Tibial artery (tissue), 4 donors: Measurements from ENCODE around the gene FAM120AOS.

Experiments used
- DNase-seq, 2 donors: peaks; one replicate each; pipeline ENCODE4 v3.0.0-alpha.2; 2019
- H3K27ac ChIP-seq, 2 donors: fragments of 200-600 bp; sonication (generic) in 1 of 2; 1 replicate in 1 of 2; 2 replicates in 1 of 2; pipeline ENCODE4 v1.5.1; 2018 to 2019; ENCODE audit warnings: mild to moderate bottlenecking in 1 of 2
- H3K27me3 ChIP-seq, 2 donors: fragments of 200-600 bp; sonication (generic) in 1 of 2; one replicate each; pipeline versions ENCODE4 v1.5.1 to v1.6.0; 2016 to 2019
- H3K36me3 ChIP-seq, 3 donors: fragments of 200-600 bp; sonication (generic) in 2 of 3; one replicate each; pipeline ENCODE4 v1.5.1; 2016 to 2019; ENCODE audit warnings: mild to moderate bottlenecking in 2 of 3
- H3K4me1 ChIP-seq, 4 donors: fragments of 200-600 bp; sonication (generic) in 2 of 4; 1 replicate in 3 of 4; 2 replicates in 1 of 4; pipeline ENCODE4 v1.5.1; 2016 to 2019
- H3K4me3 ChIP-seq, 2 donors: fragments of 200-600 bp; sonication (generic) in 1 of 2; 1 replicate in 1 of 2; 2 replicates in 1 of 2; pipeline ENCODE4 v1.5.1; 2018 to 2019; ENCODE audit warnings: mild to moderate bottlenecking in 2 of 2
- H3K9me3 ChIP-seq, 3 donors: fragments of 200-600 bp; sonication (generic) in 1 of 3; one replicate each; pipeline ENCODE4 v1.5.1; 2016 to 2019
- CTCF ChIP-seq, 2 experiments: fragments of 200-600 bp in 1 of 2; fragments of 450-650 bp in 1 of 2; IDR thresholded peaks; one replicate each; pipeline ENCODE4 v1.5.1; 2017 to 2019; ENCODE audit warnings: antibody characterized with exemption in 2 of 2, mild to moderate bottlenecking in 1 of 2, moderate library complexity in 1 of 2
- intact Hi-C: fragments of 100-400 bp; cut with DNase I; formaldehyde crosslinking; loops from one replicate; pipeline ENCODE4 v1.15.0; 2023; ENCODE audit warnings: low total_unique reads

FAM120AOS gene

GRCh38 chr9:93464876-93465275, 11.5 kb upstream of the FAM120AOS start:
- Histone ChIP-seq H3K4me1 (peaks cover 0 to 71% (median 34%) of the 10 kb centered on the region in 4 donors), H3K4me3 (no peak overlapping the region), H3K27ac (no peak overlapping the region), H3K27me3 (no peaks in the 10 kb centered on the region), H3K9me3 (no peaks in the 10 kb centered on the region), H3K36me3 (no peaks in the 10 kb centered on the region)
- intact Hi-C loops: no loop called here
- no peak for TF ChIP-seq CTCF (IDR thresholded peaks at IDR 0.05)
- no peak for DNase-seq

- no peak overlapping the region for H3K4me3 ChIP-seq
- H3K27ac ChIP-seq: no peak overlapping the region
- no peaks in the 10 kb centered on the region for H3K27me3 ChIP-seq
- no peak for DNase-seq
- TF ChIP-seq CTCF (IDR thresholded peaks at IDR 0.05): no peak
- H3K4me1 ChIP-seq: peaks cover 0 to 71% (median 35%) of the 10 kb centered on the region in 4 donors
- intact Hi-C loops: no loop called here
- H3K9me3 ChIP-seq: no peaks in the 10 kb centered on the region
- no peaks in the 10 kb centered on the region for H3K36me3 ChIP-seq
Observed at GRCh38 chr9:93464395-93464794, 11.0 kb upstream of the FAM120AOS start.

- no peaks in the 10 kb centered on the region for H3K36me3 ChIP-seq
- no peak overlapping the region for H3K4me3 ChIP-seq
- no peaks in the 10 kb centered on the region for H3K9me3 ChIP-seq
- H3K27me3 ChIP-seq: no peaks in the 10 kb centered on the region
- intact Hi-C loops: no loop called here
- peaks cover 0 to 71% (median 34%) of the 10 kb centered on the region in 4 donors for H3K4me1 ChIP-seq
- no peak overlapping the region for H3K27ac ChIP-seq
- TF ChIP-seq CTCF (IDR thresholded peaks at IDR 0.05): no peak
- DNase-seq: no peak
Observed at GRCh38 chr9:93463638-93464248, 10.4 kb upstream of the FAM120AOS start.

- Histone ChIP-seq H3K27me3 (no peaks in the 10 kb centered on the region), H3K9me3 (no peaks in the 10 kb centered on the region), H3K36me3 (no peaks in the 10 kb centered on the region), H3K27ac (no peak overlapping the region), H3K4me1 (peaks cover 0 to 68% (median 34%) of the 10 kb centered on the region in 4 donors), H3K4me3 (no peak overlapping the region)
- TF ChIP-seq CTCF (IDR thresholded peaks at IDR 0.05): no peak
- intact Hi-C loops: no loop called here
- DNase-seq: no peak
Observed at GRCh38 chr9:93461821-93462220, 8.4 kb upstream of the FAM120AOS start.

- H3K9me3 ChIP-seq: no peaks in the 10 kb centered on the region
- H3K27ac ChIP-seq: no peak overlapping the region
- H3K27me3 ChIP-seq: no peaks in the 10 kb centered on the region
- peaks cover 0 to 68% (median 32%) of the 10 kb centered on the region in 4 donors for H3K4me1 ChIP-seq
- no peaks in the 10 kb centered on the region for H3K36me3 ChIP-seq
- no peak for TF ChIP-seq CTCF (IDR thresholded peaks at IDR 0.05)
- H3K4me3 ChIP-seq: no peak overlapping the region
- DNase-seq: no peak
- intact Hi-C loops: no loop called here
Observed at GRCh38 chr9:93461414-93461743, 8.0 kb upstream of the FAM120AOS start.
